Esophagus squamous epithelium (tissue), 5 donors: ENCODE results near the gene SLC44A1. TPM values are rescaled to one million over a fixed set of nuclear protein-coding genes. Genes with fewer than 3 reads are reported as not detected.

Experiments
- DNase-seq: peaks from one replicate; lab custom pipeline; 2025; lab: John Stamatoyannopoulos, UW
- H3K27ac ChIP-seq, 4 donors: fragments of 200-600 bp; sonication (generic); one replicate each; pipeline ENCODE4 v1.5.1; 2016 to 2019; ENCODE audit warnings: mild to moderate bottlenecking in 1 of 4
- H3K27me3 ChIP-seq, 4 donors: fragments of 200-600 bp; sonication (generic); 1 replicate in 3 of 4; 2 replicates in 1 of 4; pipeline versions ENCODE4 v1.5.1 to v1.6.0; 2017 to 2021; ENCODE audit warnings: antibody characterized with exemption in 1 of 4
- H3K36me3 ChIP-seq, 3 donors: fragments of 200-600 bp; sonication (generic); one replicate each; pipeline ENCODE4 v1.5.1; 2016 to 2019
- H3K4me1 ChIP-seq, 3 donors: fragments of 200-600 bp; sonication (generic); one replicate each; pipeline ENCODE4 v1.5.1; 2017 to 2019
- H3K4me3 ChIP-seq, 4 donors: fragments of 200-600 bp; sonication (generic); 1 replicate in 3 of 4; 2 replicates in 1 of 4; pipeline ENCODE4 v1.5.1; 2016 to 2019; ENCODE audit warnings: mild to moderate bottlenecking in 2 of 4, moderate library complexity in 1 of 4
- H3K9me3 ChIP-seq, 3 donors: fragments of 200-600 bp; sonication (generic); one replicate each; pipeline ENCODE4 v1.5.1; 2016 to 2019
- CTCF ChIP-seq, 6 experiments: fragments of 450-650 bp in 4 of 6; fragments of 200-600 bp in 2 of 6; sonication (generic) in 2 of 6; IDR thresholded peaks; one replicate each; pipeline ENCODE4 v1.5.1; 2016 to 2019; ENCODE audit warnings: antibody characterized with exemption in 6 of 6, mild to moderate bottlenecking in 4 of 6, moderate library complexity in 4 of 6
- POLR2A ChIP-seq, 4 donors: fragments of 450-650 bp; IDR thresholded peaks; one replicate each; pipeline ENCODE4 v1.6.1; 2017; ENCODE audit warnings: antibody characterized with exemption in 4 of 4, mild to moderate bottlenecking in 4 of 4, moderate library complexity in 3 of 4
- whole genome bisulfite sequencing, 2 donors: methylation state at CpG; one replicate each; pipeline ENCODE4 v1.1.5; 2018; 5-methylcytosine and 5-hydroxymethylcytosine counted together
- intact Hi-C: fragments of 100-400 bp; cut with DNase I; formaldehyde crosslinking; loops from one replicate; pipeline ENCODE4 v1.15.0; 2022
- total RNA-seq, 4 donors: library from RNA; depleted of rRNA; stranded (reverse); fragments of >200 nt; gene quantifications; one replicate each; pipeline ENCODE4 v1.1.0, GENCODE V29; 2016
- donor health status: DM: yes; HTN: yes; CAD: no.

The SLC44A1 gene
- total RNA-seq, 4 donors from 2014 or later = 19.9 to 52.9 (median 37.8) TPM

GRCh38 chr9:105241356-105242043 lies 3.0 kb upstream of the SLC44A1 start:
- Histone ChIP-seq H3K36me3 (no peaks in the 10 kb centered on the region), H3K27ac (no peak overlapping the region), H3K4me3 (no peak overlapping the region), H3K4me1 (peaks cover 3 to 33% (median 3%) of the 10 kb centered on the region in 3 donors), H3K27me3 (no peaks in the 10 kb centered on the region), H3K9me3 (no peaks in the 10 kb centered on the region)
- intact Hi-C loops = loop anchor here (10.0 kb wide), 1 partner anchor 173 kb away; no protein-coding TSS in a partner anchor
- DNase-seq = no peak
- WGBS, 2 donors = 65 to 69% methylated on average over 4 of the region's 4 CpGs
- TF ChIP-seq CTCF (IDR thresholded peaks at IDR 0.05) = no peak
- no peak for TF ChIP-seq POLR2A (IDR thresholded peaks at IDR 0.05)

GRCh38 chr9:105242062-105242461 lies 2.4 kb upstream of the SLC44A1 start:
- intact Hi-C loops = loop anchor here (10.0 kb wide), 1 partner anchor 173 kb away; no protein-coding TSS in a partner anchor
- 61 to 66% methylated on average over 2 of the region's 2 CpGs for WGBS, 2 donors
- Histone ChIP-seq H3K9me3 (no peaks in the 10 kb centered on the region), H3K36me3 (no peaks in the 10 kb centered on the region), H3K4me1 (peaks cover 3 to 39% (median 3%) of the 10 kb centered on the region in 3 donors), H3K4me3 (no peak overlapping the region), H3K27ac (peak overlapping the region in 2 of 4 donors; percentile 28 to 95), H3K27me3 (no peaks in the 10 kb centered on the region)
- DNase-seq = no peak
- TF ChIP-seq POLR2A (IDR thresholded peaks at IDR 0.05) (no peak), CTCF (IDR thresholded peaks at IDR 0.05) (no peak)

GRCh38 chr9:105242557-105242956 lies 1.9 kb upstream of the SLC44A1 start:
- intact Hi-C loops = loop anchor here (10.0 kb wide), 1 partner anchor 172 kb away; no protein-coding TSS in a partner anchor
- Histone ChIP-seq H3K4me1 (peaks cover 3 to 44% (median 3%) of the 10 kb centered on the region in 3 donors), H3K27me3 (no peaks in the 10 kb centered on the region), H3K27ac (peak overlapping the region in 3 of 4 donors; percentile 28 to 95 (median 28)), H3K4me3 (no peak overlapping the region), H3K36me3 (no peaks in the 10 kb centered on the region), H3K9me3 (no peaks in the 10 kb centered on the region)
- TF ChIP-seq CTCF (IDR thresholded peaks at IDR 0.05) (no peak), POLR2A (IDR thresholded peaks at IDR 0.05) (no peak)
- DNase-seq = no peak
- 29 to 34% methylated on average over 4 of the region's 4 CpGs for WGBS, 2 donors

GRCh38 chr9:105243015-105243686 lies 1.3 kb upstream of the SLC44A1 start:
- H3K27ac ChIP-seq = peak overlapping the region in 3 of 4 donors; percentile 28 to 95 (median 28)
- no peaks in the 10 kb centered on the region for H3K27me3 ChIP-seq
- WGBS, 2 donors = 51 to 52% methylated on average over 5 of the region's 5 CpGs
- no peak for DNase-seq
- H3K9me3 ChIP-seq = no peaks in the 10 kb centered on the region
- no peak for TF ChIP-seq CTCF (IDR thresholded peaks at IDR 0.05)
- no peak for TF ChIP-seq POLR2A (IDR thresholded peaks at IDR 0.05)
- no peaks in the 10 kb centered on the region for H3K36me3 ChIP-seq
- intact Hi-C loops = loop anchor here (10.0 kb wide), 1 partner anchor 172 kb away; no protein-coding TSS in a partner anchor
- H3K4me1 ChIP-seq = peaks cover 3 to 50% (median 3%) of the 10 kb centered on the region in 3 donors
- no peak overlapping the region for H3K4me3 ChIP-seq

GRCh38 chr9:105244734-105245028 lies 230 bp downstream of the SLC44A1 start:
- peaks cover 3 to 51% (median 3%) of the 10 kb centered on the region in 3 donors for H3K4me1 ChIP-seq
- peak overlapping the region; percentile 82 to 96 (median 88) for H3K4me3 ChIP-seq
- H3K36me3 ChIP-seq = no peaks in the 10 kb centered on the region
- H3K9me3 ChIP-seq = no peaks in the 10 kb centered on the region
- intact Hi-C loops = loop anchor here (10.0 kb wide), 1 partner anchor 170 kb away; no protein-coding TSS in a partner anchor
- no peak for TF ChIP-seq POLR2A (IDR thresholded peaks at IDR 0.05)
- no peak for TF ChIP-seq CTCF (IDR thresholded peaks at IDR 0.05)
- no CpG with 5 or more reads among the region's 48 CpGs for WGBS, 2 donors
- DNase-seq = no peak
- H3K27me3 ChIP-seq = no peaks in the 10 kb centered on the region
- peak overlapping the region; percentile 88 to 95 (median 91) for H3K27ac ChIP-seq
